HEK293 (cell line): ENCODE measurements around the gene RHOD.

Experiments
- CTCF ChIP-seq: fragments of 450-650 bp; formaldehyde crosslinking; IDR thresholded peaks from 2 replicates; pipeline ENCODE4 v1.5.1; 2016; ENCODE audit warnings: missing biosample characterization, missing genetic modification characterization
- MZF1 ChIP-seq: fragments of 450-650 bp; formaldehyde crosslinking; IDR thresholded peaks from 2 replicates; pipeline ENCODE4 v1.5.1; 2017; ENCODE audit warnings: missing biosample characterization, missing genetic modification characterization, borderline replicate concordance
- PRDM10 ChIP-seq: fragments of 450-650 bp; formaldehyde crosslinking; IDR thresholded peaks from 2 replicates; pipeline ENCODE4 v1.5.1; 2016; ENCODE audit warnings: missing biosample characterization, missing genetic modification characterization
- ZNF146 ChIP-seq: fragments of 450-650 bp; formaldehyde crosslinking; IDR thresholded peaks from 2 replicates; pipeline ENCODE4 v1.5.1; 2016; ENCODE audit warnings: missing biosample characterization, missing genetic modification characterization
- ZNF324 ChIP-seq: fragments of 450-650 bp; formaldehyde crosslinking; IDR thresholded peaks from 2 replicates; pipeline ENCODE4 v1.5.1; 2016; ENCODE audit warnings: missing biosample characterization, missing genetic modification characterization
- ZNF777 ChIP-seq: fragments of 450-650 bp; formaldehyde crosslinking; IDR thresholded peaks from 2 replicates; pipeline ENCODE4 v1.5.1; 2017; ENCODE audit warnings: missing biosample characterization, missing genetic modification characterization, borderline replicate concordance

DNA sequence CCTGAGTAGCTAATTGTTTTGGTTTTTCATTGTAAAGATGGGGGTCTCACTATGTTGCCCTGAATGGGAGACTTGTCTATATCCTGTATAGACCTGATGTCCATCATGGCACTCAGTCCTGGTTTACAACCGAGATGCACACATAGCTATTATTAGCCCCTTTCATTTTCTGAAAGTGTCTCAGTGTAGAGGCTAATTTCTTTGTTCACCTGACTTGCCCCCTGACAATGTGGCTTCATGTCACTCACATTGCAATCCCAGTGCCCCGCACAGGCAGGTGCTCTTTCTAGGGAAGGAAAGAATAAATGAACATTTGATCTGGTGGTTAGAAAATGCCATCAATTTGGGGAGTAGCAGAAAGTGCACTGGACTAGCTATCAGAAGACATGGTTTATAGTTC, 49.3 kb downstream of the RHOD start:
- TF ChIP-seq MZF1 (tag by site-specific recombination) (no peak), ZNF146 (no peak), ZNF324 (tag by site-specific recombination) (no peak), ZNF777 (tag by site-specific recombination) (no peak), CTCF (tag by site-specific recombination) (no peak), PRDM10 (tag by site-specific recombination) (no peak)
